Stromal cell of bone marrow (primary cell): ENCODE measurements around the gene TRPV4.
"Not testable (repeated sequence)": the region's sequence is repeated elsewhere in the genome, so short reads cannot be mapped to it uniquely, and the experiment has no call there.

Experiments
- DNase-seq: peaks from one replicate; pipeline ENCODE4 v3.0.0-alpha.2; 2012; ENCODE audit warnings: low read depth

Gene TRPV4

GRCh38 chr12:109833307-109834189 lies at the start of gene TRPV4:
TRPV4 (minus strand) TSS chr12:109833398; CDS start chr12:109814796, 18,602 bp downstream.
- peak; percentile 14 for DNase-seq

- DNase-seq, result no peak
Measured at GRCh38 chr12:109881752-109882151, 48.6 kb upstream of the TRPV4 start.

- DNase-seq, result no peak
Measured at GRCh38 chr12:109880938-109881337, 47.7 kb upstream of the TRPV4 start.

GRCh38 chr12:109880043-109880931 lies 47.1 kb upstream of the TRPV4 start, which contains the start of gene GLTP:
GLTP (minus strand) TSS chr12:109880541; CDS start chr12:109880374, 167 bp downstream.
- peak; percentile 71 for DNase-seq

- DNase-seq, result no peak
Measured at GRCh38 chr12:109879351-109880042, 46.3 kb upstream of the TRPV4 start.

GRCh38 chr12:109878749-109879148 lies 45.6 kb upstream of the TRPV4 start:
- no peak for DNase-seq

- no peak for DNase-seq
Measured at GRCh38 chr12:109878247-109878625, 45.0 kb upstream of the TRPV4 start.

GRCh38 chr12:109877504-109878246 lies 44.5 kb upstream of the TRPV4 start:
- no peak for DNase-seq

- DNase-seq, result no peak
Measured at GRCh38 chr12:109876406-109876805, 43.2 kb upstream of the TRPV4 start.

GRCh38 chr12:109875572-109876131 lies 42.5 kb upstream of the TRPV4 start:
- no peak for DNase-seq

GRCh38 chr12:109873653-109874052 lies 40.5 kb upstream of the TRPV4 start:
- no peak for DNase-seq

GRCh38 chr12:109871668-109872314 lies 38.6 kb upstream of the TRPV4 start:
- no peak for DNase-seq

GRCh38 chr12:109870648-109871047 lies 37.5 kb upstream of the TRPV4 start:
- peak; percentile 55 for DNase-seq

GRCh38 chr12:109868182-109869051 lies 35.2 kb upstream of the TRPV4 start:
- no peak for DNase-seq

GRCh38 chr12:109864916-109865315 lies 31.7 kb upstream of the TRPV4 start:
- no peak for DNase-seq

- DNase-seq, result no peak
Measured at GRCh38 chr12:109863847-109864712, 30.9 kb upstream of the TRPV4 start.

- DNase-seq, result not testable (repeated sequence)
Measured at GRCh38 chr12:109862491-109862890, 29.3 kb upstream of the TRPV4 start.

GRCh38 chr12:109861689-109862314 lies 28.6 kb upstream of the TRPV4 start:
- DNase-seq, result no peak
